Tibial nerve (tissue), 3 donors: ENCODE measurements around the gene HIP1R.

Experiments used
- POLR2A ChIP-seq, 2 donors: fragments of 450-650 bp; IDR thresholded peaks; one replicate each; pipeline ENCODE4 v1.6.1; 2017; ENCODE audit warnings: antibody characterized with exemption in 2 of 2, mild to moderate bottlenecking in 2 of 2, moderate library complexity in 2 of 2
- TF ChIP-seq, protein P1 (sequence below), 5 experiments: fragments of 200-600 bp in 3 of 5; fragments of 450-650 bp in 2 of 5; sonication (generic) in 3 of 5; IDR thresholded peaks; one replicate each; pipeline ENCODE4 v1.5.1; 2016 to 2019; ENCODE audit warnings: antibody characterized with exemption in 5 of 5, mild to moderate bottlenecking in 3 of 5, moderate library complexity in 2 of 5

DNA sequence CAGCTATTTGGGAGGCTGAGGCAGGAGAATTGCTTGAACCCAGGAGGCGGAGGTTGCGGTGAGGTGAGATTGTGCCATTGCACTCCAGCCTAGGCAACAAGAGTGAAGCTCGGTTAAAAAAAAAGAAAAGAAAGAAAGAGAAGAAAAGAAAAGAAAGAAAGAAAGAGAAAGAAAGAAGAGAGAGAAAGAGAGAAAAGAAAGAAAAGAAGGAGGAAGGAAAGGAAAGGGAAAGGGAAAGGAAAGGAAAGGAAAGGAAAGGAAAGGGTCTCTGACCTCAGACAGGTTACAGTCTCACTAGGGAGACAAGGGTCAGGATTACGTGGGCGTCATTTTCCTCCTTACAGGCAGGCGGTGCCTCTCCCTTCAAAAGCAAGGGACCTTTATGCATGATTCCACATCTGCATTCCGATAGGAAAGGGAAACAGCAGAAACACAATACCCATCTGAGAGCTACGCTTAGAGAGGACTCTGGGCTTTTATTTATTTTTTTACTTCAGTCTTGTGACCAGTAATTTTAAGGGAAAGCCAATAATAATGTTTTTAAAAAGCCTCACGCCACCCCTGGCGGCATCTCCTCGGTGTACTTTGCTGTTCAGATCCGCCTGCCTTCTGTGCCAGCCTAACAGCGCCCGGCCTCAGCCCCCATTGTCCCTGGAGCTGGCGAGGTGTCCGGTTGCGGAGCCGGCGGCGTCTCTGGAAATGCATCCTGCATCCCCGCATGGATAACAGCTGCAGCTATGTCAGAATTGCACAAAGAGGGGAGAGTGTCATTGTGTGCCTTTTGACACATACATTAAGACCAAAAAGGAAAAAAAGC is 945 bp upstream of the HIP1R start:
- TF ChIP-seq, protein P1, sequence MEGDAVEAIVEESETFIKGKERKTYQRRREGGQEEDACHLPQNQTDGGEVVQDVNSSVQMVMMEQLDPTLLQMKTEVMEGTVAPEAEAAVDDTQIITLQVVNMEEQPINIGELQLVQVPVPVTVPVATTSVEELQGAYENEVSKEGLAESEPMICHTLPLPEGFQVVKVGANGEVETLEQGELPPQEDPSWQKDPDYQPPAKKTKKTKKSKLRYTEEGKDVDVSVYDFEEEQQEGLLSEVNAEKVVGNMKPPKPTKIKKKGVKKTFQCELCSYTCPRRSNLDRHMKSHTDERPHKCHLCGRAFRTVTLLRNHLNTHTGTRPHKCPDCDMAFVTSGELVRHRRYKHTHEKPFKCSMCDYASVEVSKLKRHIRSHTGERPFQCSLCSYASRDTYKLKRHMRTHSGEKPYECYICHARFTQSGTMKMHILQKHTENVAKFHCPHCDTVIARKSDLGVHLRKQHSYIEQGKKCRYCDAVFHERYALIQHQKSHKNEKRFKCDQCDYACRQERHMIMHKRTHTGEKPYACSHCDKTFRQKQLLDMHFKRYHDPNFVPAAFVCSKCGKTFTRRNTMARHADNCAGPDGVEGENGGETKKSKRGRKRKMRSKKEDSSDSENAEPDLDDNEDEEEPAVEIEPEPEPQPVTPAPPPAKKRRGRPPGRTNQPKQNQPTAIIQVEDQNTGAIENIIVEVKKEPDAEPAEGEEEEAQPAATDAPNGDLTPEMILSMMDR (IDR thresholded peaks at IDR 0.05) = no peak
- no peak for TF ChIP-seq POLR2A (IDR thresholded peaks at IDR 0.05)
